HCT116 (cell line): ENCODE measurements around the gene PRKCA. TPM values are rescaled to one million over a fixed set of nuclear protein-coding genes. Genes with fewer than 3 reads are reported as not detected.
"Not testable (repeated sequence)": the region's sequence is repeated elsewhere in the genome, so short reads cannot be mapped to it uniquely, and the experiment has no call there.

Source experiments
- ATAC-seq: fragments of 200-7000 bp; cut with Tn5 transposase; 2 replicates; pipeline ENCODE4 v1.9.1; 2020; ENCODE audit warnings: mild to moderate bottlenecking, moderate library complexity
- BruUV-seq: library from RNA; stranded (reverse); fragments of 400-500 nt; replicated peaks from 2 replicates; lab custom pipeline; 2021; lab: Mats Ljungman, UMichigan
- CTCF ChIA-PET: fragments of 300-600 bp; sonication (Branson Sonifier 250); formaldehyde crosslinking; loops from one replicate; lab custom pipeline; 2021; ENCODE audit warnings: antibody characterized with exemption; lab: Charles Lee
- POLR2A ChIA-PET: fragments of 300-600, 350-600 bp; sonication (Branson Sonifier 250); formaldehyde crosslinking; loops from one replicate; lab custom pipeline; 2021; ENCODE audit warnings: antibody characterized with exemption; lab: Charles Lee
- RAD21 ChIA-PET, 2 experiments: fragments of 300-600 bp; sonication (Branson Sonifier 250); formaldehyde crosslinking; loops; one replicate each; lab custom pipeline; 2023; ENCODE audit warnings: low total read pairs in 2 of 2; ENCODE audit not compliant: uncharacterized antibody in 2 of 2, unreplicated experiment in 2 of 2, low non-redundant PET in 1 of 2; lab: Charles Lee
- DNase-seq: peaks from one replicate; pipeline ENCODE4 v3.0.0-alpha.2; 2010; ENCODE audit warnings: low read depth, low spot score
- H2AFZ ChIP-seq: fragments of 200-600 bp; shearing (Covaris generic), sonication (generic); 2 replicates; pipeline ENCODE4 v1.6.1; 2017; ENCODE audit warnings: low read depth, mixed run types, mixed read lengths, antibody characterized with exemption, low read length; ENCODE audit not compliant: poor library complexity, severe bottlenecking
- H3K27ac ChIP-seq: 2 replicates; pipeline ENCODE4 v1.5.1; 2012; ENCODE audit warnings: low read depth, low read length
- H3K27me3 ChIP-seq: fragments of 200-600 bp; sonication (generic); 2 replicates; pipeline ENCODE4 v1.6.1; 2016; ENCODE audit warnings: mixed run types, low read length, mixed read lengths; ENCODE audit not compliant: insufficient read depth
- H3K36me3 ChIP-seq, 2 experiments: fragments of 200-500 bp in 1 of 2; fragments of 200-600 bp in 1 of 2; sonication (Bioruptor generic) in 1 of 2; sonication (generic) in 1 of 2; 2 replicates each; pipeline versions ENCODE4 v1.5.1 to v1.6.1; 2014 to 2016; ENCODE audit warnings: low read length in 2 of 2, inconsistent platforms in 1 of 2, mixed read lengths in 1 of 2, mixed run types in 1 of 2; ENCODE audit not compliant: insufficient read depth in 2 of 2, control insufficient read depth in 1 of 2
- H3K4me1 ChIP-seq, 2 experiments: fragments of 200-600 bp in 1 of 2; sonication (generic) in 1 of 2; 2 replicates each; pipeline versions ENCODE4 v1.5.1 to v1.6.1; 2012 to 2017; ENCODE audit warnings: low read length in 2 of 2, inconsistent platforms in 1 of 2, mild to moderate bottlenecking in 1 of 2, mixed read lengths in 1 of 2, mixed run types in 1 of 2, moderate library complexity in 1 of 2; ENCODE audit not compliant: insufficient read depth in 2 of 2, control insufficient read depth in 1 of 2
- H3K4me2 ChIP-seq: fragments of 200-600 bp; sonication (generic); 2 replicates; pipeline ENCODE4 v1.6.1; 2017; ENCODE audit warnings: mixed run types, low read length, mixed read lengths
- H3K4me3 ChIP-seq, 2 experiments: fragments of 200-600 bp in 1 of 2; sonication (generic) in 1 of 2; replicated peaks in 1 of 2; 2 replicates each; pipeline ENCODE4 v1.5.1; 2011 to 2016; ENCODE audit warnings: low read length in 2 of 2, control low read depth in 1 of 2, low read depth in 1 of 2, mild to moderate bottlenecking in 1 of 2, mixed read lengths in 1 of 2, mixed run types in 1 of 2
- H3K79me2 ChIP-seq: fragments of 200-600 bp; sonication (generic); 2 replicates; pipeline ENCODE4 v1.6.1; 2017; ENCODE audit warnings: mild to moderate bottlenecking, mixed run types, low read length, moderate library complexity, mixed read lengths; ENCODE audit not compliant: insufficient read depth
- H3K9ac ChIP-seq: fragments of 200-600 bp; sonication (generic); 2 replicates; pipeline ENCODE4 v1.6.1; 2016; ENCODE audit warnings: low read length, mixed read lengths
- H3K9me2 ChIP-seq: fragments of 200-600 bp; sonication (generic), shearing (Covaris generic); 2 replicates; pipeline ENCODE4 v1.6.1; 2017; ENCODE audit warnings: mixed run types, mild to moderate bottlenecking, moderate library complexity; ENCODE audit not compliant: insufficient read depth
- H3K9me3 ChIP-seq, 2 experiments: fragments of 200-500 bp in 1 of 2; fragments of 200-600 bp in 1 of 2; sonication (Bioruptor generic) in 1 of 2; sonication (generic) in 1 of 2; 2 replicates each; pipeline ENCODE4 v1.6.1; 2014 to 2017; ENCODE audit warnings: low read length in 2 of 2, mixed read lengths in 2 of 2, inconsistent platforms in 1 of 2, low read depth in 1 of 2, mild to moderate bottlenecking in 1 of 2, mixed run types in 1 of 2, moderate library complexity in 1 of 2; ENCODE audit not compliant: control insufficient read depth in 1 of 2, insufficient read depth in 1 of 2
- H4K20me1 ChIP-seq: fragments of 200-600 bp; sonication (generic), shearing (Covaris generic); 2 replicates; pipeline ENCODE4 v1.6.1; 2017; ENCODE audit warnings: mixed run types, mild to moderate bottlenecking, moderate library complexity; ENCODE audit not compliant: insufficient read depth
- intact Hi-C: fragments of 100-400 bp; cut with micrococcal nuclease; formaldehyde crosslinking; loops from 2 replicates; pipeline ENCODE4 v1.10.0; 2022
- total RNA-seq: library from RNA; stranded (reverse); gene quantifications from one replicate; pipeline ENCODE4 v1.2.1, GENCODE V29; 2021; ENCODE audit not compliant: unreplicated experiment
- TF ChIP-seq, protein P1 (sequence below): IDR thresholded peaks from 2 replicates; pipeline ENCODE4 v1.6.1; 2012; ENCODE audit warnings: low read depth

Gene PRKCA
- total RNA-seq, 1 experiment from 2014 or later: 18.8 TPM

DNA sequence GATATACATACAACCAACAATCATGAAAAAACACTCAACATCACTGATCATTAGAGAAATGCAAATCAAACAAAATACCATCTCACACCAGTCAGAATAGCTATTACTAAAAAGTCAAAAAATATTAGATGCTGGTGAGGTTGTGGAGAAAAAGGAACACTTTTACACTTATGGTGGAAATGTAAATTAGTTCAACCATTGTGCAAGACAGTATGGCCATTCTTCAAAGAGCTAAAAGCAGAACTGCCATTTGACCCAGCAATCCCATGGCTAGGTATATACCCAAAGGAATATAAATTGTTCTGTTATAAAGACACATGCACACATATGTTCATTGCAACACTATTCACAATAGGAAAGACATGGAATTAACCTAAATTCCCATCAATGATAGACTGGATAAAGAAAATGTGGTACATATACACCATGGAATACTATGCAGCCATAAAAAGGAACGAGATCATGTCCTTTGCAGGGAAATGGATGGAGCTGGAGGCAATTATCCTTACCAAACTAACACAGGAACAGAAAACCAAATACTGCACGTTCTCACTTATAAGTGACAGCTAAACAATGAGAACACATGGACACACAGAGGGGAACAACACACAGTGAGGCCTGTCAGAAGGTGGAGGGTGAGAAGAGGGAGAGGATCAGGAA lies 176.9 kb downstream of the PRKCA start:
- H3K4me3 ChIP-seq, POLR2A ChIA-PET, BruUV-seq, H3K9me2 ChIP-seq, H2AFZ ChIP-seq, H3K27ac ChIP-seq, H3K79me2 ChIP-seq, H3K9ac ChIP-seq, H3K36me3 ChIP-seq, ATAC-seq, H3K9me3 ChIP-seq, H4K20me1 ChIP-seq, H3K27me3 ChIP-seq, H3K4me2 ChIP-seq, DNase-seq, intact Hi-C loops, CTCF ChIA-PET: not testable (repeated sequence)
- peaks cover 19 to 24% of the 10 kb centered on the region in 2 experiments for H3K4me1 ChIP-seq
- RAD21 ChIA-PET: interaction anchor here in 1 of 2 experiments (0.6 kb wide), 1 partner anchor 29 kb away, joined by 3 read pairs; no protein-coding TSS in a partner anchor

- CTCF ChIA-PET: no interaction called here
- Histone ChIP-seq H4K20me1 (no peaks in the 10 kb centered on the region), H3K4me2 (no peak overlapping the region), H3K9me3 (no peaks in the 10 kb centered on the region), H3K27me3 (no peaks in the 10 kb centered on the region), H2AFZ (no peak overlapping the region), H3K79me2 (no peaks in the 10 kb centered on the region), H3K4me1 (peaks cover 10 to 15% of the 10 kb centered on the region in 2 experiments), H3K27ac (no peak overlapping the region), H3K4me3 (no peak overlapping the region), H3K9ac (no peak overlapping the region), H3K36me3 (no peaks in the 10 kb centered on the region), H3K9me2 (no peaks in the 10 kb centered on the region)
- POLR2A ChIA-PET: no interaction called here
- no TSS peak for BruUV-seq
- ATAC-seq (no peak), DNase-seq (no peak)
- RAD21 ChIA-PET: no interaction called here
- TF ChIP-seq, protein P1, sequence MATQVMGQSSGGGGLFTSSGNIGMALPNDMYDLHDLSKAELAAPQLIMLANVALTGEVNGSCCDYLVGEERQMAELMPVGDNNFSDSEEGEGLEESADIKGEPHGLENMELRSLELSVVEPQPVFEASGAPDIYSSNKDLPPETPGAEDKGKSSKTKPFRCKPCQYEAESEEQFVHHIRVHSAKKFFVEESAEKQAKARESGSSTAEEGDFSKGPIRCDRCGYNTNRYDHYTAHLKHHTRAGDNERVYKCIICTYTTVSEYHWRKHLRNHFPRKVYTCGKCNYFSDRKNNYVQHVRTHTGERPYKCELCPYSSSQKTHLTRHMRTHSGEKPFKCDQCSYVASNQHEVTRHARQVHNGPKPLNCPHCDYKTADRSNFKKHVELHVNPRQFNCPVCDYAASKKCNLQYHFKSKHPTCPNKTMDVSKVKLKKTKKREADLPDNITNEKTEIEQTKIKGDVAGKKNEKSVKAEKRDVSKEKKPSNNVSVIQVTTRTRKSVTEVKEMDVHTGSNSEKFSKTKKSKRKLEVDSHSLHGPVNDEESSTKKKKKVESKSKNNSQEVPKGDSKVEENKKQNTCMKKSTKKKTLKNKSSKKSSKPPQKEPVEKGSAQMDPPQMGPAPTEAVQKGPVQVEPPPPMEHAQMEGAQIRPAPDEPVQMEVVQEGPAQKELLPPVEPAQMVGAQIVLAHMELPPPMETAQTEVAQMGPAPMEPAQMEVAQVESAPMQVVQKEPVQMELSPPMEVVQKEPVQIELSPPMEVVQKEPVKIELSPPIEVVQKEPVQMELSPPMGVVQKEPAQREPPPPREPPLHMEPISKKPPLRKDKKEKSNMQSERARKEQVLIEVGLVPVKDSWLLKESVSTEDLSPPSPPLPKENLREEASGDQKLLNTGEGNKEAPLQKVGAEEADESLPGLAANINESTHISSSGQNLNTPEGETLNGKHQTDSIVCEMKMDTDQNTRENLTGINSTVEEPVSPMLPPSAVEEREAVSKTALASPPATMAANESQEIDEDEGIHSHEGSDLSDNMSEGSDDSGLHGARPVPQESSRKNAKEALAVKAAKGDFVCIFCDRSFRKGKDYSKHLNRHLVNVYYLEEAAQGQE: no peak
- intact Hi-C loops: no loop called here
Measured at GRCh38 chr17:66480243-66480642, 177.8 kb downstream of the PRKCA start.
